ENCODE data around the gene SH3RF1. TPM values are rescaled to one million over a fixed set of nuclear protein-coding genes. Genes with fewer than 3 reads are reported as not detected.
"Not testable (repeated sequence)": the region's sequence is repeated elsewhere in the genome, so short reads cannot be mapped to it uniquely, and the experiment has no call there.

Gene SH3RF1
- total RNA-seq, 1 experiment from 2014 or later: 11.5 TPM

DNA sequence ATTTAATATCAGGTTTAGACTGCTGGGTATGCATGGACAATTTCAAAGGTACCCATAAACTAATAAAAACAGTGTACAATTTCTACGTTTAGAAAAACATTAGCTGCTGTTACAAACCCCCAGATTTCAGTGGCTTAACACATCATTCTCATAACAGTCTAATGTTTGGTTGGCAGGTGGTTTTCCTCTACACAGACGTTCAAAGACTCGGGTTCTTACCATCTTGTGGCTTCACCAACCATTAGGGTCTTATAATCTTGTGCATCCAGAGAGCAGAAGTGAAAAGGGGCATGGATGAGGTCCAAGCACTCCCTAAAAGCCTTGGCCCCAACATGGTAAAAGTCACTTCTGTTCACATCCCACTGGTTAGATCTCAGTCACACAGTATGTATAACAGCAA lies 71.6 kb downstream of the SH3RF1 start:
- no peak for ATAC-seq
- Histone ChIP-seq H3K36me3 (ENCODE audit: control insufficient read depth, insufficient read depth, low read length) (no peaks in the 10 kb centered on the region), H3K27me3 (ENCODE audit: control insufficient read depth, insufficient read depth, low read length) (no peaks in the 10 kb centered on the region), H3K27ac (ENCODE audit: low read length) (no peak overlapping the region), H3K4me1 (ENCODE audit: control insufficient read depth, insufficient read depth, low read length) (peaks cover 8% of the 10 kb centered on the region), H3K4me3 (ENCODE audit: low read depth in 2 of 2, low read length in 2 of 2) (no peak overlapping the region), H3K9me3 (ENCODE audit: control insufficient read depth, insufficient read depth, low read depth, low read length) (no peaks in the 10 kb centered on the region)
- POLR2A ChIA-PET: no interaction called here
- intact Hi-C loops (cut with micrococcal nuclease; ENCODE audit: unreplicated experiment) (no loop called here), in situ Hi-C loops (cut with HindIII; ENCODE audit: low pct_unique_long_range_greater_than_20kb, low sequenced_read_pairs) (no loop called here)
- CTCF ChIA-PET: no interaction called here
- BruUV-seq (replicated peaks): no TSS peak
- DNase-seq (ENCODE audit: low read depth, low spot score): no peak
- TF ChIP-seq, protein P1, sequence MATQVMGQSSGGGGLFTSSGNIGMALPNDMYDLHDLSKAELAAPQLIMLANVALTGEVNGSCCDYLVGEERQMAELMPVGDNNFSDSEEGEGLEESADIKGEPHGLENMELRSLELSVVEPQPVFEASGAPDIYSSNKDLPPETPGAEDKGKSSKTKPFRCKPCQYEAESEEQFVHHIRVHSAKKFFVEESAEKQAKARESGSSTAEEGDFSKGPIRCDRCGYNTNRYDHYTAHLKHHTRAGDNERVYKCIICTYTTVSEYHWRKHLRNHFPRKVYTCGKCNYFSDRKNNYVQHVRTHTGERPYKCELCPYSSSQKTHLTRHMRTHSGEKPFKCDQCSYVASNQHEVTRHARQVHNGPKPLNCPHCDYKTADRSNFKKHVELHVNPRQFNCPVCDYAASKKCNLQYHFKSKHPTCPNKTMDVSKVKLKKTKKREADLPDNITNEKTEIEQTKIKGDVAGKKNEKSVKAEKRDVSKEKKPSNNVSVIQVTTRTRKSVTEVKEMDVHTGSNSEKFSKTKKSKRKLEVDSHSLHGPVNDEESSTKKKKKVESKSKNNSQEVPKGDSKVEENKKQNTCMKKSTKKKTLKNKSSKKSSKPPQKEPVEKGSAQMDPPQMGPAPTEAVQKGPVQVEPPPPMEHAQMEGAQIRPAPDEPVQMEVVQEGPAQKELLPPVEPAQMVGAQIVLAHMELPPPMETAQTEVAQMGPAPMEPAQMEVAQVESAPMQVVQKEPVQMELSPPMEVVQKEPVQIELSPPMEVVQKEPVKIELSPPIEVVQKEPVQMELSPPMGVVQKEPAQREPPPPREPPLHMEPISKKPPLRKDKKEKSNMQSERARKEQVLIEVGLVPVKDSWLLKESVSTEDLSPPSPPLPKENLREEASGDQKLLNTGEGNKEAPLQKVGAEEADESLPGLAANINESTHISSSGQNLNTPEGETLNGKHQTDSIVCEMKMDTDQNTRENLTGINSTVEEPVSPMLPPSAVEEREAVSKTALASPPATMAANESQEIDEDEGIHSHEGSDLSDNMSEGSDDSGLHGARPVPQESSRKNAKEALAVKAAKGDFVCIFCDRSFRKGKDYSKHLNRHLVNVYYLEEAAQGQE (IDR thresholded peaks at IDR 0.05; ENCODE audit: insufficient read depth in 1 of 2, low read depth in 2 of 2, low read length in 1 of 2): no peak
- no peak for TF ChIP-seq TCF7L2 (IDR thresholded peaks at IDR 0.05; ENCODE audit: low read depth, low read length)
- no peak for TF ChIP-seq SIN3A (IDR thresholded peaks at IDR 0.05; ENCODE audit: borderline replicate concordance, insufficient read depth, low read depth, low read length)
- TF ChIP-seq, protein P2, sequence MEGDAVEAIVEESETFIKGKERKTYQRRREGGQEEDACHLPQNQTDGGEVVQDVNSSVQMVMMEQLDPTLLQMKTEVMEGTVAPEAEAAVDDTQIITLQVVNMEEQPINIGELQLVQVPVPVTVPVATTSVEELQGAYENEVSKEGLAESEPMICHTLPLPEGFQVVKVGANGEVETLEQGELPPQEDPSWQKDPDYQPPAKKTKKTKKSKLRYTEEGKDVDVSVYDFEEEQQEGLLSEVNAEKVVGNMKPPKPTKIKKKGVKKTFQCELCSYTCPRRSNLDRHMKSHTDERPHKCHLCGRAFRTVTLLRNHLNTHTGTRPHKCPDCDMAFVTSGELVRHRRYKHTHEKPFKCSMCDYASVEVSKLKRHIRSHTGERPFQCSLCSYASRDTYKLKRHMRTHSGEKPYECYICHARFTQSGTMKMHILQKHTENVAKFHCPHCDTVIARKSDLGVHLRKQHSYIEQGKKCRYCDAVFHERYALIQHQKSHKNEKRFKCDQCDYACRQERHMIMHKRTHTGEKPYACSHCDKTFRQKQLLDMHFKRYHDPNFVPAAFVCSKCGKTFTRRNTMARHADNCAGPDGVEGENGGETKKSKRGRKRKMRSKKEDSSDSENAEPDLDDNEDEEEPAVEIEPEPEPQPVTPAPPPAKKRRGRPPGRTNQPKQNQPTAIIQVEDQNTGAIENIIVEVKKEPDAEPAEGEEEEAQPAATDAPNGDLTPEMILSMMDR (IDR thresholded peaks at IDR 0.05): no peak
- TF ChIP-seq POLR2AphosphoS5 (IDR thresholded peaks at IDR 0.05; ENCODE audit: low read depth, low read length): no peak

DNA sequence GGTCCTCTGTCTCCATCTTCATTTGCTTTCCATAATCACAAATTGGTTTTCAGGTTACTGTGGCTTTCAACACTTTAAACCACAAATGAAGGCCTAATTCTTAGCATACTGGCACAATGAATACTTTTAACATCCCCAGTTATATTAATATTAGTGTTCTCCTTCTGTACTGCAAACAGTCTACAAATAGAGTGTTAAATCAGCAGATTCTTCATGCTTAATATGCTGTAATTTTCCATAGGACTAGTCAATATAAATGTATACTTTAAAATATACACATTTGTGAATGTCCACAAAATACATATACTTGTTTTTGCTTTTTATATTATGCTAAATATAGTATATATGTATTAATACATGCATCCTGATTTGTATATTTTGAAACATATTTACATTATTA lies 72.6 kb downstream of the SH3RF1 start:
- H3K9me3 ChIP-seq (ENCODE audit: control insufficient read depth, insufficient read depth, low read depth, low read length): no peaks in the 10 kb centered on the region
- H3K4me3 ChIP-seq (ENCODE audit: low read depth in 2 of 2, low read length in 2 of 2): no peak overlapping the region
- in situ Hi-C loops (cut with HindIII; ENCODE audit: low pct_unique_long_range_greater_than_20kb, low sequenced_read_pairs) (no loop called here), intact Hi-C loops (cut with micrococcal nuclease; ENCODE audit: unreplicated experiment) (no loop called here)
- DNase-seq (ENCODE audit: low read depth, low spot score): no peak
- ChIA-PET CTCF (no interaction called here), POLR2A (interaction anchor here (0.5 to 0.6 kb wide), 2 partner anchors 55 to 266 kb away, joined by 3 read pairs; no protein-coding TSS in a partner anchor)
- H3K4me1 ChIP-seq (ENCODE audit: control insufficient read depth, insufficient read depth, low read length): peaks cover 8% of the 10 kb centered on the region
- TF ChIP-seq, protein P2 (IDR thresholded peaks at IDR 0.05): no peak
- TF ChIP-seq TCF7L2 (IDR thresholded peaks at IDR 0.05; ENCODE audit: low read depth, low read length) (no peak), SIN3A (IDR thresholded peaks at IDR 0.05; ENCODE audit: borderline replicate concordance, insufficient read depth, low read depth, low read length) (no peak), POLR2AphosphoS5 (IDR thresholded peaks at IDR 0.05; ENCODE audit: low read depth, low read length) (no peak)
- TF ChIP-seq, protein P1 (IDR thresholded peaks at IDR 0.05; ENCODE audit: insufficient read depth in 1 of 2, low read depth in 2 of 2, low read length in 1 of 2): no peak
- no TSS peak for BruUV-seq (replicated peaks)
- H3K27ac ChIP-seq (ENCODE audit: low read length): no peak overlapping the region
- no peaks in the 10 kb centered on the region for H3K36me3 ChIP-seq (ENCODE audit: control insufficient read depth, insufficient read depth, low read length)
- H3K27me3 ChIP-seq (ENCODE audit: control insufficient read depth, insufficient read depth, low read length): no peaks in the 10 kb centered on the region
- no peak for ATAC-seq

DNA sequence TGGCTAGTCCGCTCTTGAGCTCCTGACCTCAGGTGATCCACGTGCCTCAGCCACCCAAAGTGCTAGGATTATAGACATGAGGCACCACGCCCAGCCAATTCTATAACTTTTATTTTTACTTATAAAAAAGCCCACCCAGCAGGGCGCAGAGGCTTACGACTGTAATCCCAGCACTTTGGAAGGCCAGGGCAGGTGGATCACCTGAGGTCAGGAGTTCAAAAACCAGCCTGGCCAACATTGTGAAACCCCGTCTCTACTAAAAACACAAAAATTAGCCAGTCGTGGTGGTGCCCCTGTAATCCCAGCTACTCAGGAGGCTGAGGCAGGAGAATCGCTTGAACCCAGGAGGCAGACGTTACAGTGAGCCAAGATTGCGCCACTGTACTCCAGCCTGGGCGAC lies 73.5 kb downstream of the SH3RF1 start:
- intact Hi-C loops (cut with micrococcal nuclease; ENCODE audit: unreplicated experiment); H3K9me3 ChIP-seq (ENCODE audit: control insufficient read depth, insufficient read depth, low read depth, low read length); ATAC-seq; H3K4me1 ChIP-seq (ENCODE audit: control insufficient read depth, insufficient read depth, low read length); H3K27ac ChIP-seq (ENCODE audit: low read length); in situ Hi-C loops (cut with HindIII; ENCODE audit: low pct_unique_long_range_greater_than_20kb, low sequenced_read_pairs); H3K27me3 ChIP-seq (ENCODE audit: control insufficient read depth, insufficient read depth, low read length); H3K36me3 ChIP-seq (ENCODE audit: control insufficient read depth, insufficient read depth, low read length); H3K4me3 ChIP-seq (ENCODE audit: low read depth in 2 of 2, low read length in 2 of 2); DNase-seq (ENCODE audit: low read depth, low spot score); BruUV-seq (replicated peaks); CTCF ChIA-PET: not testable (repeated sequence)
- POLR2A ChIA-PET: interaction anchor here (0.6 kb wide), 1 partner anchor 50 kb away, joined by 3 read pairs; no protein-coding TSS in a partner anchor
